Retina (tissue), 1 donor: ENCODE data around the gene SUMO3.

Source experiments
- DNase-seq: peaks from one replicate; pipeline ENCODE4 v3.0.0-alpha.2; 2016

SUMO3 gene

DNA sequence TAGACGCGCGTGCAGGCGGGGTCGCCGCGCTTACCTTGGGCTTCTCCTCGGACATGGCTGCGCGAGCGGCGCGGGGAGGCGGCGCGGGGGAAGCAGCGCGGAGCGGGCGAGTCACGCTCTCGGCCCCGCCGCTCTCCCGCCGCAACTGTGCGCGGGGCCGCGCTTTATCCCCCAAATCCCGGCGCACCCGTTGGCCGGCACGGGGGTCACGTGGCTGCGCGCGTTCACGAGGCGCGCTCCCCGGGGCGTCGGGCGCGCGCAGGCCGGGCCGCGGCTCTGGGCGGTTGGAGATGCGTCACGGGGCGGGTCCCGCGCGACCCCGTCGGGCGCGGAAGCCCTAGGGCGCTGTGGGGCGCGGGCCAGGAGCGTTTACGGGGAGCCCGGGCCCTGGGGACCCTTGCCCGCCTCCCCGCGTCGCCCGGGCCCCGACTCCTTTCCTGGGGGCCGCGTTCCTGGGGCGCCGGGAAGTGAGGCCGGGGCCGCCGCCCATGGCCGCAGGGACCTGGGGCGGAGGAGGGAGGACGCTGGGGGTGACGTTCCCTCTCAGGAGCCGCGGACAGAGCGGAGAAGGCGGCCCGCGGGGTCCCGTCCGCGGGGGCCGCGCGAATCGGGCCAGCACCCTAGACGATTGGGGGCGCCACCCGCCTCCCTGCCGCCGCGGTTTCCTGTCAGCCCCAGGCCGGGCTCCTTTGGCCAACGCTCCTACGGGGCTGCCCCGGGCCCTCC is at the start of gene SUMO3:
SUMO3 (minus strand) TSS at position 149 of the 726 bp plus-strand sequence; CDS start at position 55, 94 bp downstream.
- peak; percentile 88 for DNase-seq

DNA sequence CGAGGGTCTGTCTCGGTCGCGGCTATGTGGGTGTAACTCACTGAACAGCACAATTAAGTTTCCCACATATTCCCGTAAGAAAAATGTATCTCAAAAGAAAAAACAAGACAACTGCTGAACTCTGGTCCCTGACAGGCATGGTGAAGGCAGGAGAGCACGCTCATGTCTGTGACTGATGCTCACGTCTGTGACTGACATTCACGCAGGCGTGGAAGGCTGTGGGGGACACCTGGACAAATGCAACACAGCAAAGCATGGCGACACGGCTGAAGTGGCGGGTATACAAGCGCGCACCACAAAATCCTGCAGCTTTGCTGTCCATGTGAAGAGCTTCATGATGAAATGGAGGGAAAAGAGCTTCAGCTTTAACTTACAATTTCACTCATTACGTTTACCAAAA is 49.6 kb upstream of the SUMO3 start:
- no peak for DNase-seq

DNA sequence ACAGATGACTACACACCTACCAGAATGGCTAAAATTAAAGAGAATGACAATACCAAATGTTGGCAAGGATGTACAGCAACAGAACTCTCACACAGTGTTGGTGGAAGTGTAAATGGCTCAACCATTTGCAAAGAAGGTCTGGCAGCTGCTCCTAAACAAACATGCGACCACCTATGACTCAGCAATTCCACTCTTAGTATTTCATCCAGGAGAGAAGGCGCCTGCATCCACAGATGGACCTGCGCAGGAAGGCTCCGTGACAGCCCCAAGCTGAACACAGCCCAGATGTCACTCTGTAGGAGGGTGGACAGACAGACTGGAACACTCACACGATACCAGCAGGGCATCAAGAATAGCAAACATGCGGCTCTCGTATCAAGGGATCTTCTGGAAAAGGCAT is 48.9 kb upstream of the SUMO3 start:
- DNase-seq: no peak

DNA sequence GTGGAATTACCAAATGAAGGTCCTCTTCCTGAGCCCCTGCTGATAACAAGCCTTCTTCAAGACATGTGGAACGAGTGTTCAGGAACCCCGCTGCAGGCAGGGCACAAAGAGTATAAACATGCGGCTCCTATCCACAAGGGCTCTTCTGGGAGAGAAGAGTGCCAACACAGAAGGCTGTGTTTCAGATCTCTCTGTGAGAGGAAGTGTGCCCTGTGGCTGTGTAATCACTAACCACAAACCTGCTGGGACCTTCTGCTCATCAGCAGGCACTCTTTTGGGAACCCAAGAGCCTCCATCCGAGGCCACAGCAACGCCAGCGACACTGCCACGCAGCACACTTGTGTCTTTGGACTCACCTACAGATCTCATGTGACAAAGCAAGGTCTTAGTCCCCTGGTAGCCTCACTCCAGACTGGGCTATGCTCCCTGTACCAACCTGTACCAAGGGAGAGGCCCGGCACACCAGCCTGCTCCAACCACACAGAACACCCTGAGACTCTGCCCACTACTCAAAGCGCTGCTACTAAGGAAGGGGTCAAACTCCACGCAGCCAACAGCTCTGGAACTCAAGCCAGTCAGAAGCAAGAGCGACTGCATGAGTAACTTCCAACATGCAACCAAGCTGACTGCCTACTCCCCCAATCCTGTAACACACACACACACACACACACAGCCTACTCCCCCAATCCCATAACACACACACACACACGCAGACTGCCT is 47.9 kb upstream of the SUMO3 start:
- DNase-seq: no peak

DNA sequence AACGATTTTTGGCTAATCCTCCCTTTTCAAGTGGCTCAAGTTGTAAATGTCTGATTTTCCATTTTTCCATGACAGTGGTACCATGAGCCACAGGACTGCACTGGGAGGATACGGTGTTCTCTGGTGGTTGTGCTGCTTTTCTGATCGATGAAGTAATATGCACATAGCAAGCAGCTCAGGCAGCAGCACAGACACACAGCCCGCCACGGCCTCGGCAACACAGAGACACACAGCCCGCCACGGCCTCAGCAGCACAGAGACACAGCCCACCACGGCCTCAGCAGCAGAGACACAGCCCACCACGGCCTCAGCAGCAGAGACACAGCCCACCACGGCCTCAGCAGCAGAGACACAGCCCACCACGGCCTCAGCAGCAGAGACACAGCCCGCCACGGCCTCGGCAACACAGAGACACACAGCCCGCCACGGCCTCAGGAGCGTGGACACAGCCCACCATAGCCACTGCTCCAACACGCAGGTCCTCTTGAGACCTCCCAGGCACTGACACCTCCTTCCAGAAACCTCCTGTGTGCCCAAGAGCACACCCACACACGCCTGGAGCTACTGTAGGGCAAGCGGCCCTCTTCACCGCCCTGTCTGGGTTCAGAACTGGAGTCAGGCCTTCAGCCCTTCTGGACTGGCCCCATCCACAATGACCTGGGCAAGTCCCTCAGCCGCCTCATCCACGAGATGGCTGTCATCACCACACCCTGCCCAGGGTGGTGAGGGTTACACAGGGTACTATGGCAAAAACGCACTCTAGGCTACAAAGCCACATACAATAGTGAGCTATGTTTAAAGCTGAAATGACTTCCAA is 45.2 kb upstream of the SUMO3 start:
- DNase-seq: no peak

DNA sequence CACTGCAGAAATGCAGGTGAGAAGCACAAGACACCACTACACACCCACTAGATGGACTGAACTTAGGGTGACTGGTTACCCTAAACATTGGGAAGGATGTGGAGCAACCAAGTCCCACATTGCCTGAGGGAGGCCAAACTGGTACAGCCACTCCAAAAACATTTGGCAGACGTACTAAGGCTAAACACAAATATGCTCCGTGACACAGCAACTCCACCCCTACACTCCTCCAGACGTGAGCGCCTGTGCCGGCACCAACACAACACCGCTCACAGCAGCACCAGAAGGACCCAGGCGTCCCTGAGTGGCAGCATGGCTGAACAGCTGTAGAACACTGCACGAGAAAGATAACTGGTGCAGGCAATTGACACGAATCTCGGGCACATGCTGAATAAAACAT is 40.9 kb upstream of the SUMO3 start:
- DNase-seq: no peak

DNA sequence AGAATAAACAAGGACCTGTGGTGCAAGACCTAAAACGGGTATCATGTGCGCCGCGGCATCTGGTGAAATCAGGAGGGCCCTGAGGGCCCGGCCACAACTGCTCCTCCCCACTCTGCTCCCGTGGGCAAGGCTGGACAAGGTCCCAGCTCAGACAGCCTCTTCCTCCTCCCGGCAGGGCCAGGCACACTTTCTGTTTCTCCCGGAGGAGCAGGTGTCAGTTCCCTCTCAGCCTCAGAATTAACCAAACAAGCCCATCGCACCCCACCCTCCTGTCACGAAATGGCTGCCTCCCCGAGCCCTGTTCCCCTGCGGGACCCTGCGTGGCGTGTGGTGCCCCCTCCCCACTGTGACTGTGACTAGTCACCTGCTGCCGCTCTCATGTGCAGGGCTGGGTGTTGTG is 40.4 kb upstream of the SUMO3 start:
- no peak for DNase-seq

DNA sequence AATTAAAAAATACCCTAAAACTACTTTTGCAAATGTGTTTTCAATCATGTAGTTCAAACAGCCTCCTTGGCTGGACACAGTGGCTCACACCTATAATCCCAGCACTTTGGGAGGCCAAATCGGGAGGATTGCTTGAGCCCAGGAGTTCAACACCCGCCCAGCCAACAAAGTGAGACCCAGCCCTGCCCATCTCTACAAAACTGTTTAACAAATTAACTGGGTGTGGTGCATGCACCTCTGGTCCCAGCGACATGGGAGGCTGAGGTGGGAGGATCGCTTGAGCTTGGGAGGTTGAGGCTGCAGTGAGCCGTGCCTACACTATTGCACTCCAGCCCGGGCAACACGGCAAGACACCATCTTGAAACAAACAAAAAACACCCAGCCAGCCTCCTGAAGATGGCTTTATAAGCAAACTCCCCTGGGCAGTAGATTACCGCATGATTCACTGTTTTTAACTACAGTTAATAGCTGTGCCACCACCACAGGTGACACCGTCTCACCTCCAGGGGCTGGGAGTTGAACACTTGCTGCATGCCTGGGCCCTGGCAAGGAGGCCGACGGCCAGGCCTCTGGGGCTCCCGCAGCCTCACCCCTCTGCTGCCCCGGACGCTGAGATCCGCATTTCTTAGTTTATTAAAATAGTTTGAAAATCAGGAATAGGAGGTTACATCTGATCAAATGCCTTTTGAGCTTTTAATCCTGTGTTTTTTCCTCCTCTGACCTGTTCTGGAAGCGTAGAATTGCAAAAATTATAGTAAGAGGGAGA is 39.4 kb upstream of the SUMO3 start:
- no peak for DNase-seq

DNA sequence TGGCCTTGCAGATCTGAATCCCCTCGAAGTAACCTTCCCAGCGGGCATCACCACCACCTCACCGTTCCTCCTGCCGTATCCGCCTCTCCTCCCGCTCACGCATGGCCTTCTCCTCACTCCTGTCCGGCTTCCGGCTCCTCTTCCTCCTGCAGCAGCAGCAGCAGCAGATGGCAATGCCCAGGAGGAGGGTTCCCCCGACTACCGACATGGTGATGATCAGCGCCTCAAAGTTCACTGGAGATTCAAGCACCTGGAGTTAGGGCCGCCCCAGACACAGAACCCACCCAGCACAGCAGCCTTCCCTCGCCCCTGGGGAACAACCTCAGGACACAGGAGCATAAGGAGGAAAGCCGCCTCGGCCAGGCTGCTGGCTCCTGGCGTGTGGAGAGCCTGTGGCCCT is 38.3 kb upstream of the SUMO3 start:
- DNase-seq: no peak

DNA sequence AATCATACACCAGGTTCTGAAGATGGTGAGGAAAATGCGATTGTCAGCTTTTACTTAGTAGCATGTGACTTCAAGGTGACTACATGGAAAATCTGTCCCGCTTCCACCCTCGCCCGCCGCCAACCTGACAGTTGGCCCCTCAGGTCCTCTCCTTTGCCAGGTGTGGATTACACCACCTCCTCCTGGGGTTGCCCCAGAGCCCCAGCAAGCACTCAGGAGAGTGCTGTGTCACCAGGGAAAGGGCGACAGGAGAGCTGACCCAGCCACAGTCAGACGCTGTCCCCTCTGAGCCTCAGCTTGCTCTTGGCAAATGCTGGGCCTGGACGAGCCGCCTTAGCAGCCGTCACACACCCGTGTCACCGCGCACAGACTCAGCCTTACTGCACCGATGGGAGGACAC is 37.7 kb upstream of the SUMO3 start:
- no peak for DNase-seq

DNA sequence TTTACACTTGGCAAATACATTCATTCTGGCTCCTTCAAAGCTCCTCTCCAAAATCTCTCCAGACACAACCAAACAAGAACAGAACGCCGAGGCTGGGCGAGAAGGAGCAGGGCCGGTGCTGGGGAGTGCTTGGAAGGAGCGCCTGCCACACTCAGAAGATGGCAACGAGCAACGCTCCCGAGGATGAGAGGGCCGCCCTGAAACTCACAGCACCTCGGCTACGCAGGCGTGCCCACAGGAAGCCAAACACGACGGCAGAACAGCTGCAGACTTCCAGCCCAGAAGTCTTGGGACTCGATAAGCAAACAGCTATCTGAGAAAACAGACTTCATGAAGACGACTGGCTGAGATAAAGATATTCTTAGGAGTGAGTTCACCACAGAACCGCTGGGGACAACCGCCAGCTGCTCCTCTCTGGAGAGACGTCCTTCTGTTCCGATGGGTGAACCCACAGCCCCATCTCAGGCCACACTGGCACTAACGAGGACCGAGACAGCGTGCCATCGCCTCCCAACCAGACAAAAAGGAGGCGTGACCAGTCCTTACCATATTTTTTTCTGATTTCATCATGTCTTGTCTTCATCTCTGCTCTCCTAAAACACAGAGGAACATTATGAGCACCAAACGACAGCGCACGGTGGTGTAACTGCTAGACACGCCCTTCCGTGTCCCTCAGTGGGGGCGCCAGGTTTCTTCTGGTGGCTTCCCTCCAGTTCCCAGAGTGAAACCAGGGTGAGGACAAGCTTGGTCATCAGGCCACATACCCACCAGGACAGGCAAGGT is 37.0 kb upstream of the SUMO3 start:
- no peak for DNase-seq

DNA sequence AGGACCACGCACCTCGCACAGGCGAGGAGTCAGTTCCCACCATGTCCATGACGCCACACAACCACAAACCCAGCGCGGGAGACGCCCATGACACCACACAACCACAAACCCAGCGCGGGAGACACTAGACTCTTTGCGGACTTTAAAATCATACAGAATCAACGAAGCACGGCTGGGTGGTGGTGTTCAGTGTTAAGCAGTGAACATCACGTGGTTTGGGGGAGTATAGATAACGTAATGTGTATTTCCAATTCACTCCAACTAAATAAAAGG is 36.5 kb upstream of the SUMO3 start:
- no peak for DNase-seq

DNA sequence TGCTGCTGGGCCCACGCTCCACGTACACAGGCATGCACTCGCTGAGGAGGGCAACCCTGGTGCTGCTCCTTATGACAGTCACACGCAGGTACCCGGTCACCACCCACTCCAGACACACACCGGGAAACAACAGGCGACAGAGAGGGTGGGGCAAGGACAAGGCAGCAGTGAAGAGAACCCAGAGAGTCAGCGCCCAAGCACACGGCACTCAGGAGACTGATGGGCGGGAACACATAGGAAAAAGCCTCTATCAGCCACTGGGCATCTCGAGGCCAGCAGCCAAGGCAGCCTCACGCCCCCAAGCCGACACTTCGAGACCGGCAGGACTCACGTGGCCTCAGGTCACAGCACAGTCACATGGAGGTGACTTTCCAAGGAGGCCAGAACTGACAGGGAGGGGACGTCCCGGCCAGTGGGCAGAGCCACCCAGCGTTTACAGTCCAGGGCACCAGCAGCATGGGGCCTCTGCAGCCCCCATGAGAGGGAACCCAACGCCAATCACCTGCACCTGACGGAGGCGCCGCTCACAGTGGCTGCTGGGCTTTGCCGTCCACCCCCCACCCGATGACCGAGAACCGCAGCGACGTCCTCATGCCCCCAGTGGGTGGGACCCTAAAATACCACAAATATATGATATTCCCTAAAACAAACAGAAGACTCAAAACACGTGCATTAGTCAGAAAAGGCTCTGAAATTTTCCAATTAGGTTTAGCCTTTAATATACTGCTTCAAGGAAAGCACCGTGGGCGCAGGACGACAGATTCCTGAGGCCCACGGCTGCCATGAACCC is 35.9 kb upstream of the SUMO3 start:
- no peak for DNase-seq

DNA sequence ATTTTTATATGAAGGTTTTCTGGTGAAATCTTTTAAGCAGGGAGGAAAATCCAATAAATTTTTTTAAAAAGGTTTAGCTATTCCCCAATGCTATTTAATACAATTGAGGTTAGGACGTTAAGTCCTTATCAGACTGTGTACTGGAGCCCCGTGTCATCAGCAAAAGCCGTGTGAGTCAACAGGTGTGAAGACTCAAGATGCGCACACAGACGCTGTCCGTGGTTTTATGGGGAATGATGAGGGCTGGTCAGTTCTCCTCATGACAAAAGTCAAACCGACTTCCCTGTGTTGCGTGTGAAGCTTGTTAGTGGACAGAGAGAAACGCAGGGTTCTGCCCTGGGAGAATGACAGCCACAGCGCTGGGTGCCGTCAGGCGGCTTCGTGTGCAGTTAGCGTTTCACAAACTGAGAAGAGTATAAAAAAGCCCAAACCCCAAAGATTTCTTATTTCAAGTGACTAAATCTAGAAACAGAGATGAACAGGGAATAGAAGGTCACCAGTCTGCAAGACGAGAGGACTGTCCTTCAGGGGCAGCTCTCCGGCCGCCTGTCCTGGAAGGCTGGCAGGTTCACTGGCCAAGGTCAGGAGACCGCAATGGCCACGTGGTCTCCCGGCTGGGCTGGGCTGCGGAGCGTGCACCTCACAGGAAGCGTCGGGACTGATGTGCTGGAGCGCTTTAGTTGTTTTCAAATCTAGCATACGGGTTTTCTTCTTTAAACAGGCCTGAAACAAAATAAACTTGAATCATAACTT is 33.2 kb upstream of the SUMO3 start:
- no peak for DNase-seq

DNA sequence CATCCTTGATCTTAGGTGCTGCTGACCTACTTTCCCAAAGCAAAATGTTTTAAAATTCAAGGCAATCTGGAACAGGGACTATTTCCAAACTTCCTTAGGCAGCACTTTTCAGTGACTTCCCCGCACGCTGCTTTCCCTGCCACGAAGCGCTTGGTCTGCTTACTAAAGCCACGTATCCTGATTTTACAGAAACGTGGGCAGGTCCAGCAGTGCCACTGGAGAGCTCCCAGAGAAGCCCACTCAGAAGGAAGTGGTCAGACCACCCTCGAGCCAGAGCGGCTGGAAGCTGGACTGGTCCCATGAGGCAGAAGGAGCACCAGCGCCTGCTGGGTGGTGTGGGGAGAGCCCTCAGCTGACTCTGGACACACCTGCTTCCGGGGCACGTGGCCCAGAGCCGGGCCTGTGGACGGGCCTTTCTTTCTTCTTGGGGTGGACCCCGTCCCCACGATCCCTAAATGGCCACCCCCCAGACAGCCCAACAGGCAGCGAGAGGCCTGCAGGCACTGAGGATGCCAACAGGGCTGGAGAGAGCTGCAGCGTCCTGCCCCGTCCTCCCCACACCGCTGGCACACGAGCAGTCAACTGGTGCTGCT is 32.4 kb upstream of the SUMO3 start:
- no peak for DNase-seq

DNA sequence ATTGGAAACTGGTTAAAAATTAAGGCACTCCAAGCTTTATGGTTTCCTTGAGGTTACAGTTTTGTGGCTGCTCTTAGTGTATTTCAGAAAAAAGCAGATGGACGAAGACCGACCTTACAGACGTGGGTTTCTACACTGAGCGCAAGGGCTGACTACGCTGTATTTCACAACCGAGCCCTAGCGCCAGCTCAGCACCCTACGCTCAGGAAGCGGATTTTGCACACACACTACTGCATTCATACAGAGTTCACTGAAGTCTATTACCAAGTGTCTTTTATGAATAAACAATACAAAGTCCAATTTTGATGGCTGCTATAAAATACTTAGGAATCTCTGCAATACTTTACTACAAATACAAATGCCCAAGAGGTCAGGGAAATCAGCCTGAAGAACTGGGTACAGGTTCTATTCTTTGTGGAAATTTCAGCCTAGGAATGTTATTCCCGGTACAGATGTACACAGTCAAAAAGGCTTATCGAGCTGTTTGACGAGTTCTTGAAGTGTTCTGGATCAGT is 31.8 kb upstream of the SUMO3 start:
- no peak for DNase-seq

DNA sequence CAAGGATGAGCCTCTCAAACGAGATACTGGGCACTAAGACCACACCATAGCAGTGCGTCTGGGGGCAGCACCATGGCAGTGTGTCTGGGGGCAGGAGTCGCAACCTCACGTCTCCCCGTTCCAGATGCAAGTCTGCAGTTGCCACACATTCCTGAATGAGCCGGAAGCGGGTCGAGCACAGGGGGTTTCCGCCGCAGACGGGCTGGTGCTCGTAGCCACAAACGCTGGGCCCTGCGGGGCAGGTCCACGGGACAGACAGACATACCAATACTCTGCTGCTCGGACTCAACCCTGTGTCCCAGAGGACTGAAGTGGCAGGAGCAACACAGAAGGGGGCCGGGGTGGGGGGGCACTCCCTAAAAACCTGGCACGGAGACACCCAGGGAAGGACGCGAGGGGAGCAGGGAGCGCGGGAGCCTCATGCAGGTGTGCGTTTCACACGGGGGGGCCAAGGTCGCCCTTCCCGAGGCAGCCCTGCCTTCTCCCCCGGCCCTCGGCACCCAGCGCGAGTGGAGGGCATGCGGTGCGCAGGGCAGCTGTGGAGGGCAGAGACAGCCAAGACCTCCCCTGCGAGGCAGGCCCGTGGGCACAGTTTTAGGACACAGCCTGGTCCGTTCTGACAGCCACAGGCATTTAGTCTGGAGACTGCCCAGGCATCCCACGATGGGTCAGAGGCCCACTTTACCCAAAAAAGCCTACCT is 31.1 kb upstream of the SUMO3 start:
- DNase-seq: no peak

DNA sequence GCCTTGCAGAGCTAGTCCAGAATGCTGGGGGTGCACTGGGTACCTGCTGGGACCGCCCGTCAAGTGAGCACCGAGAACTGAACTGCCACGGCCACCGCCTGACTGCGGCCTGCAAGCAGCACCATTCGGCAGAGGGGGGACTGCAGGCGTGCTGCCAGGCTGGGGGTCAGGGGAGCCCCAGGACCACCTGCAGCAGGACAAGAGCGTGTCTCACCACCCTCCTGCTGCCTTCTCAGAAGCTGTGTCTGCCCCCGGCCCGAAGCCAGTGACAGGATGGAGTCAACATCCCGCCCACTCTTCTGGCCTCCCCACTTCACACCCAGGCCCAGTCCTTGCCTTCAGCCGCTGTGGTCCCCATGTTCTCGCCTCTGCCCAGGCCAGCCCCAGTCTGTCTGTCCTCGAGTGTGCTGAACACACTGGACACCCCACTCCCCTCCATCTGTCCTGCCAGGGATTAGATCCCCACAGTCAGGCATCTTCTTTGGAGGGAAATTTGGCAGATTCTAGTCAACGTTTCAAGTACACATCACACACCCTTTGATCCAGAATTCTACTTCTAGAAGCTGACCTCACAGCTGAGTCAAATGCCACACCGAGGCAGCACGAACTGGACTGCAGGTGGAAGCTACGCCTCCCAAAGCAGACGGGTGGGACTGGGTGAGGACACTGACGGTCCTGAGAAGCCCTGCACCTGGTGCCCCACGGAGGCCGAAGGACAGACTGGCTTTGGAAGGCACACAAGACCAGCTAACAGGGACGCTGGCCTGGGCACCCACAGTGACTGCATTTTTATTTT is 29.6 kb upstream of the SUMO3 start:
- no peak for DNase-seq
